ENCODE data around the gene CDH4.

CDH4 gene

DNA sequence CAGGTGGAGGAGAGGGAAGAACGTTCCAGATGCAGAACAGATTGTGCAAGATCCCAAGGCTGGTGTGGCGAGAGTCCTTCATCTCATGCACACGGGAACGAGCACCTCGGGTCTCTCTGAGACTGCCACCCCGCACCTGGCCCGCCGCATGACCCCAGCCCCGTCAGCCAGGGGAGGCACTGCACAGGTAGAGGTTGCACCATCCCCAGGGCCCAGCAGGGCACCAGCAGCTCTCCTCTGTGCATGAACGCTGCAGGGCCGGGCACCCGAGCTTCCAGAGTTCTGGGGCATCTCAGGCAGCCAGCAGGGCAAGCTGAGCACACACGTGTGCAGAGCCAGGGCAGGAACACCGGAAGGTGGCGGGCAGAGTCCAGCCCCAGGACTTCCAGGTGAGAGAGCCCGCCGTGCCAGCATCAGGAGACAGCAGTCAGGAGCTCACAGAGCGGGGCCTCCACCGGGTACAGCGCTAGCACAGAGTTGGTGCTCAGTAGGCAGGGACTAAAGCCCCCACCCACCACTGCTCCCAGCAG is 620.4 kb downstream of the CDH4 start:
- H3K9me3 Mint-ChIP-seq = no peaks in the 10 kb centered on the region
- H3K4me1 Mint-ChIP-seq (ENCODE audit: low read depth) = no peaks in the 10 kb centered on the region
- no peak overlapping the region for H3K27ac Mint-ChIP-seq
- no peaks in the 10 kb centered on the region for H3K27me3 Mint-ChIP-seq (ENCODE audit: low read depth)
- no peak for DNase-seq (ENCODE audit: low spot score)
- no peaks in the 10 kb centered on the region for H3K36me3 Mint-ChIP-seq (ENCODE audit: low read depth)
- no peak overlapping the region for H3K4me3 Mint-ChIP-seq

DNA sequence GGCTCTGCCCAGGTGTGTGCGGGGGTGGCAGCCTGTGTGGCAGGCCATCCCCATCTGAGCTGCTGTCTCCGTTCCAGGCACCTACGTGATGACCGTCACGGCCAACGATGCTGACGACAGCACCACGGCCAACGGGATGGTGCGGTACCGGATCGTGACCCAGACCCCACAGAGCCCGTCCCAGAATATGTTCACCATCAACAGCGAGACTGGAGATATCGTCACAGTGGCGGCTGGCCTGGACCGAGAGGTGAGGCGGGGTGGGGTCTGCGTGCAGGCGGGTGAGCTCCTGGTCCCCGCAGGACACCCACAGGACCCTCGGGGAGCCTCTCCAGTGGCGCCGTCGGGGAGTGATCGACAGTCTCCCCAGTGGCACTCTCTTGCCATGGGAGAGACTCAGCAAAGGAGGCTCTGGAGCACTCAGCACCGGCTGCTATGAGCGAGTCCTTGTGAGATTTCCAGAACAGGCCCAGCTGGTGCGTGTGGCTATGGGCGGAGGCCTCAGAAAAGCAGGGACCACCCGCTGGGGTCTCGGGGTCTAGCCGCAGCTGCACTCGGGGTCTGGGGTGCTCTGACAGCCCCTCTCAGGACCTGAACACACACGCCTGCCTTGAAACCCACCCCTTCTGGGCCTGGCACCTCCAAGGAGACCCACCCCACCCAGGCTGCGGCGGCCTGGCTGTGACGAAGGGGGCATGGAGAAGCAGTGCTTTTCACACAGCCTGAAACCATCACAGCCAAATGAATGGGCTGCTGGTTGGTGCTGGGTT is 621.8 kb downstream of the CDH4 start:
- no peak for DNase-seq (ENCODE audit: low spot score)
- H3K27ac Mint-ChIP-seq = no peak overlapping the region
- H3K9me3 Mint-ChIP-seq = no peaks in the 10 kb centered on the region
- no peak overlapping the region for H3K4me3 Mint-ChIP-seq
- H3K36me3 Mint-ChIP-seq (ENCODE audit: low read depth) = no peaks in the 10 kb centered on the region
- no peaks in the 10 kb centered on the region for H3K27me3 Mint-ChIP-seq (ENCODE audit: low read depth)
- H3K4me1 Mint-ChIP-seq (ENCODE audit: low read depth) = no peaks in the 10 kb centered on the region

DNA sequence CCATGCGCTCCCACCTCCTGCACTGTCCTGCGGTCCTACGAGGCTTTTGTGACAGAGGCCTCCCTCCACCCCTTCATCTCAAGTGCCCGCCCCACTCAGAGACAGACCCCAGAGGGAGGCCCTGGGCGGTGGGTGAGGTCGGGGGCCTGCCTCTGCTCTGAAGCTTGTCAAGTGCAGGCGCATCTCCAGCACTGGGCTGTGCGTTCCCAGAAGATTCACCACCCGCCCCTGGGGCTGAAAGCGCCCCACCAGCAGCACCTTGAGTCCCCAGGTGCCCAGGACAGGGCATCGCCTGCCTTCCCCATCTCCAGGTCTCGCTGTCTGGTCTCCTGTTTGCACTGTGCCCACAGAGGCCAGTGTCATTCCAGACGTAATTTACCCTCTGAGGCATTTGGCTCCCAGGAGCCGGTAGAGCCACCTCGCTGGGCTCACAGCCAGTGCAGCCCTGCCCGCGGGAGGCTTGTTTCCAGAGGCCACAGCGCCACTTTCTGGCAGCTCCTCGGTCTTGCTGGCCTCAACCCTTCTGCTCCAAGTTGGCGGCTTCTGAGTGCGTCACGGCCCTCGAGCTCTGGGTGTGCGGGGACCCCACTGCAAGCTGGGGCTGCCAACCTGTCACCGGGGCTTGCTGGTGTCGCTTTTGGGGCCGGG is 622.5 kb downstream of the CDH4 start:
- no peaks in the 10 kb centered on the region for H3K36me3 Mint-ChIP-seq (ENCODE audit: low read depth)
- H3K4me1 Mint-ChIP-seq (ENCODE audit: low read depth) = no peaks in the 10 kb centered on the region
- no peaks in the 10 kb centered on the region for H3K27me3 Mint-ChIP-seq (ENCODE audit: low read depth)
- H3K9me3 Mint-ChIP-seq = no peaks in the 10 kb centered on the region
- no peak overlapping the region for H3K27ac Mint-ChIP-seq
- DNase-seq (ENCODE audit: low spot score) = no peak
- no peak overlapping the region for H3K4me3 Mint-ChIP-seq

DNA sequence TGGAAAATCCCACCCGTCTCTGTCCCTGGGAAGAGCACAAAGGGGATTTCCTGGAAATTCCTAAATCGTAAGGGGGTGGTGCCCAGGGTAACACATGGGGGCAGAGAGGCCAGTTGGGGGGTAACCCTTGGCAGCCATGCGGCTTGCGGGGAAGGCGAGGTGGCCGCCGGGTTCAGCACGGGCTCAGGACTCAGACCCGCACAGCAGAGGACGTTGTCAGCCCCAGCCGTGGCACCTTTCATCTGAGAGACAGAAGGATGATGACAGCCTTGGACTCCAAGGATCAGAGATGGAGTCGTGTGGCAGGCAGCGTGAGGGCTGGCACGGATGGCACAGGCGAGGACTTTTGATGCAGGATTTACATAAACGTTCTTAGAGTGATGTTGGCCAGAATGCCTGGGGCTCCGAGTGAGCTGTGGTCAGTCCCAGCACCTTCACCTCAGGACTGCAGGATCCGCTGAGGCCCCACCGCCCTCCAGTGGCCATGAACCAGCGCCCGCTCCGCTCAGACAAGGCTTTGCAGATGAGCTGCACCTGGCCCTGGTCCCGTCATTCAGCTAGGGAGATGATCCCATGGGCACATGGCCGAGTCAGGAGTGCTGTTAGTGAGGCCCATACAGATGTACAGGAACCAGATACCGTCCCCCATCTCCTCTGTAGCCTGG is 623.3 kb downstream of the CDH4 start:
- Mint-ChIP-seq H3K27ac (no peak overlapping the region), H3K36me3 (ENCODE audit: low read depth) (no peaks in the 10 kb centered on the region), H3K4me3 (no peak overlapping the region), H3K27me3 (ENCODE audit: low read depth) (no peaks in the 10 kb centered on the region), H3K9me3 (no peaks in the 10 kb centered on the region), H3K4me1 (ENCODE audit: low read depth) (no peaks in the 10 kb centered on the region)
- no peak for DNase-seq (ENCODE audit: low spot score)

DNA sequence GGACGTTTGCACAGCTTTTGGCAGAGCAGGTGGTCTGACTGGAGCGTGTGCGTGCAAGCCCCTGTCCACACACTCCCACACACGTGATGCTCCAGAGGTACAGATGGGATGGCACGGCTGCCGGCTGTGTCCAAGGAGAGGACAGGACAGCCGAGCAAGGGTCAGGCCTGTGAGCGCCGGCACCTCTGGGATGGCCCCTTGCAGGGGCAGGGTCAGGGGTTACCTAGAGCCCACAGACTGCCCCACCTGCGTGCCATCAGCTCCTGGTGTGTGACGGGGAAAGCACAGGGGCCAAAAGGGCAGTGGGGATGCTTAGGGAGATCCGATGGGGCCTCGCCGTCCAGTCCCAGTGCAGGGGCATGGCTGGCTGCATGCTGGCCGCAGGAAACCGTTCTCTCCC is 623.9 kb downstream of the CDH4 start:
- H3K4me3 Mint-ChIP-seq = no peak overlapping the region
- no peak overlapping the region for H3K27ac Mint-ChIP-seq

DNA sequence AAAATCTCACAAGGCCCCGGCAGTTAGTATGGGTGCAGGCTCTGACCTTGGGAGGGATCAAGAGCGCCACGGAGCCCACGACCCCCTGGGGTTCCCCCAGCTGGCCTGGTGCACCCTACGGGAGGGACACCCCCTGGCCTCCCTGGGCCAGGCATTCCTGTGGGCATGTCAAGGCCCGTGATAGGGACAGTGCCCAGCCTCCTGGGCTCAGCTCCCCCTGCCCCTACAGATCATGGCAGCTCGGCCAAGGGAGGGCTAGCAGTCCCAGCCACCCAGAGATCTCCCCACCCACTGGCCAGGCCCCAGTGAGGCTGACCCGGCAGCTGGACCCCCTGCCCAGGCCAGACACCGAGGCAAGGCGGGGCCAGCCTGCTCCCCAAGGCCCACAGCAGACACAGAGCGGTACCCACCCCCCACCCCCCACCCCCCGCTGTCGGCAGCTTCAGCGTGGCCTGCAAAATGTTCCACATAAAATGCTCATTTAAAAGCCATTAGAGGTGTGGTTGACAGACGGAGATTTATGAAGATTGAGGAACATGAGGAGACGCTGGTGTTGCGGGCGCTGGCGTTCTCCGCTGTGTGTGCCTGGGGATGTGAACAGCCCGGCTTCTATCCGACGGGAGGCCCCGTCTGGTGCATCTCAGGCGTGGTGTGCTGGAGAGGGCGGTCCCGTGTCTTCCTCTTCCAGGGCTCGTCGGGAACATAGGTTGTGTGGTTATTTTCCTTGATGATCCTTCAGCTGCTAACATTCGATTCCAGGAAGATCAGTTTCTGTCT is 625.1 kb downstream of the CDH4 start:
- Mint-ChIP-seq H3K27ac (no peak overlapping the region), H3K27me3 (ENCODE audit: low read depth) (no peaks in the 10 kb centered on the region), H3K4me3 (no peak overlapping the region), H3K4me1 (ENCODE audit: low read depth) (no peaks in the 10 kb centered on the region), H3K36me3 (ENCODE audit: low read depth) (no peaks in the 10 kb centered on the region), H3K9me3 (no peaks in the 10 kb centered on the region)
- no peak for DNase-seq (ENCODE audit: low spot score)

More for the DNA sequence above, 623.9 kb downstream of the CDH4 start:
- Mint-ChIP-seq H3K4me1 (ENCODE audit: low read depth) (no peaks in the 10 kb centered on the region), H3K27me3 (ENCODE audit: low read depth) (no peaks in the 10 kb centered on the region), H3K36me3 (ENCODE audit: low read depth) (no peaks in the 10 kb centered on the region), H3K9me3 (no peaks in the 10 kb centered on the region)
- DNase-seq (ENCODE audit: low spot score) = no peak

DNA sequence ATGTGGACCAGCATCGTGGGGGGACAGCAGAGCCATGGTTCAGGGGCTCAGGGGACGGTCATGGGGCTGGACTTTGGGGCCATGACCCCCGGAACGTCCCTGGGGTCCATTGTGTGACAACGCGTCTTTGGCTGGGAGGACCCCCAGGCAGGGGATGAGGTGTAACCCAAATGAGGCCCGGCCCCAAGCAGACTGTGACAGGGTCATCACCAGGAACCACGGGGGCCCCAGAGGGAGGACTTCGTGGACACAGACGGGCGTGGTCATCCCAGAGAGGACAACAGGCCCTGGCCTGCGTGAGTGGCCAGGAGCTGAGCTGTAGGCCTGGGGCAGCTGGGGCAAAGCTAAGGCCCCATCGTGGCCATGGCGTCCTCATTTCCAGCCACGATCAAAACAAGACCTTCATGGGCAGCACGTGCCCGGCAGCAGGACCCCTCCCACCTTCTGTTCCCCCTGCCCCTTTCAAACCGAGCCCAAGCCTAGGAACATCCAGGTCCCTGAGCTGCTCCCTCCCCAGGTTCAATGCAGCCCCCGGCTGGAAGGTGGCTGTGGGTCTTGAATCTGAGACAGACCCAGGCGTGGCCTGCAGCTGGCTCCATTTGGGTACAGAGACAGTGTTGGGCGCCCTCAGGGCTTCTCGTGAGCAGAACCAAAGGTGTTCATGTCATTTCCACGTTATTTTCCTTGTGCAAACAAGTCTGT is 625.9 kb downstream of the CDH4 start:
- no peak overlapping the region for H3K27ac Mint-ChIP-seq
- DNase-seq (ENCODE audit: low spot score) = no peak
- H3K9me3 Mint-ChIP-seq = no peaks in the 10 kb centered on the region
- no peak overlapping the region for H3K4me3 Mint-ChIP-seq
- H3K36me3 Mint-ChIP-seq (ENCODE audit: low read depth) = no peaks in the 10 kb centered on the region
- no peaks in the 10 kb centered on the region for H3K27me3 Mint-ChIP-seq (ENCODE audit: low read depth)
- H3K4me1 Mint-ChIP-seq (ENCODE audit: low read depth) = no peaks in the 10 kb centered on the region

DNA sequence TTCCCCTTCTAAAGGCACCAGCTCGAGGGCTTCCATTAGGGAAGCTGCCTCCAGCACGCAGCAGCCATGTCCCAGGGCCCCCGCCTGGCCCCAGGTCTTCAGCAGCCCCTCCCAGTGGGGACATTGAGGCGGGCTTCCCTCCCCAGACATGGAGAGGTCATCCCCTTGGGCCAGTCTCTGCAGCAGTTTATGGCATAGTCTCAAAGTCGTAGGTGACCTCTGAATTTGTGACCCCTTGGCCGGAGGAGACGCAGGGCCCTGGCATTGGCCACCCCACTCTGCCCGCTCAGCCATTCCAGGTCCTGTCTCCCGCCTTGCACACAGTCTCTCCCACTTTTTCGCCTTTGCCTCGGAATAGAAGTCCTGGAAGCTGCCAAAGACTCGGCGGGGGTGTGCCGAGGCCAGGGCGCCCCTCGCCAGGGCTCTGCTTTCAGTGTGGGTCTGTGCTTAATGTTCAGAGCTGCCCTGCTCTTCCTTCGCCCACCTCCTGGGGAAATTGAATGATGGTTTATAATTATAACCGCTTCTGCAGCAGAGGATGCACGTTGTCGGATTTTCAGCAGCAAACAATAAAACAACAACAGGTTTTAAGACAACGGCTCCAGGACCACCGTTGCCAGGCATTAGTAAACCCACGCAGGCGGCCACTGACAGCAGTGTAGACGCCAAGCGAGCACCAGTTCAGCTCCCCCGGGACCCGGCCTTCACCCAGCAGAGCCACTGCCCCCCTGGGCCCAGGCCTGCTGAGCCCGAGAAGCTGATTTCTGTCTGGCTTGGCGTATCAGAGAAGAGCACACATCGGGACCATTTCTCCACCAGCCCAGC is 626.6 kb downstream of the CDH4 start:
- H3K9me3 Mint-ChIP-seq = no peaks in the 10 kb centered on the region
- no peaks in the 10 kb centered on the region for H3K4me1 Mint-ChIP-seq (ENCODE audit: low read depth)
- H3K27me3 Mint-ChIP-seq (ENCODE audit: low read depth) = no peaks in the 10 kb centered on the region
- no peaks in the 10 kb centered on the region for H3K36me3 Mint-ChIP-seq (ENCODE audit: low read depth)
- DNase-seq (ENCODE audit: low spot score) = no peak
- H3K27ac Mint-ChIP-seq = no peak overlapping the region
- H3K4me3 Mint-ChIP-seq = no peak overlapping the region

DNA sequence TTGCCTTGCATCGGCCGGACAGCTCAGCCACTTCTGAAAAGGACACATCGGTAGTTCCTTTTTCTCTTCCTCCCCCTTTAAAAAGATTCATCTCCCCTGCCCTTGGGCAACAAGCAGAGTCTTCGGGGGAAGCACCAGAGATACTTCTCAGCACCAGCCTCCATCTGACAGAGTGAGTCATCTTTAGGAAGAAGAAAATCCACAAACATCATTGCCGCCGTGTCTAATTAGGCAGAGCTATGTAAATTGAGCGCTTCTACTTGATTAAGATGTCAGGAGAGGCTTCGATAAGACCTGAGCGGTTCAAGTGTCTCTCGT is 627.2 kb downstream of the CDH4 start:
- Mint-ChIP-seq H3K4me1 (ENCODE audit: low read depth) (no peaks in the 10 kb centered on the region), H3K27ac (no peak overlapping the region)

DNA sequence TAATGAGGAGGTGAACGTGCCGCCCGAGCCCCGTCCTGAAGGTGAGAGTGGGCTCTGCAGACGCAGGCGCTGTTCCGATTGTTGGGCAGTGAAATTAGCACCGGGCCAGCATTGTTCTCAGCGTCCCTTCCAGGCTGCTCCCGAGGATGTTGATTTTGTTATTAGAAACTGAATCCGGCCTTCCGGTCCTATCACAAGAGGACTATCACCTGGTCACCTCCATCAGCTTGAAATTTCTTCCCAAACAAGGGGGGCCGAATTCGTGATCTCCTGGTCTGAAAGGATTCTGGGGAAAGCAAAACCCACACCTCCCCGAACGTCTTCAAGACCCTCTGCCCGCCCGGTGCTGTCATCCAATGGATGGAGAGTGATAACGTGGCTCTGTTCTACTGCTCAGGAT is 627.6 kb downstream of the CDH4 start:
- DNase-seq (ENCODE audit: low spot score) = no peak
- Mint-ChIP-seq H3K4me1 (ENCODE audit: low read depth) (no peaks in the 10 kb centered on the region), H3K27ac (no peak overlapping the region), H3K27me3 (ENCODE audit: low read depth) (no peaks in the 10 kb centered on the region), H3K9me3 (no peaks in the 10 kb centered on the region), H3K4me3 (no peak overlapping the region), H3K36me3 (ENCODE audit: low read depth) (no peaks in the 10 kb centered on the region)

More for the DNA sequence above, 627.2 kb downstream of the CDH4 start:
- Mint-ChIP-seq H3K36me3 (ENCODE audit: low read depth) (no peaks in the 10 kb centered on the region), H3K4me3 (no peak overlapping the region), H3K9me3 (no peaks in the 10 kb centered on the region), H3K27me3 (ENCODE audit: low read depth) (no peaks in the 10 kb centered on the region)
- DNase-seq (ENCODE audit: low spot score) = no peak

DNA sequence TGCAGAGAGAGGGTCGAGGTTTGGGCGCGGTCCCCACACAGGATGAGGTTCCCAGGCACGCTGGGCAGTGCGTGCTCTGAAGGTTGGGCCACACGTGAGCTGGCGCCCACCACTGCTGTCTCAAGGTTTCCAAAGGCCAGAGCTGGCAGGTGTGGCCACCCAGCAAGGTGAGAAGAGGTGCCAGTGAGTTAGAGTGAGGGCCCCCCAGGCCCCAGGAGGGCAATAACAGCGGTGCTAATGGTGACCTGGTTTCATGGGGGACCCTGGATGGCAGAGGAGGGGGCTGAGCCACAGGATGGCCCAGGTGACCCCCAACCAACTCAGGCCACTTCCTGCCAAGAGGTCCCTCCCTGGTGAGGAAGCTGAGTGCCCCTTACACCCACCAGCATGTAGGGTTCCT is 628.6 kb downstream of the CDH4 start:
- Mint-ChIP-seq H3K9me3 (no peaks in the 10 kb centered on the region), H3K36me3 (ENCODE audit: low read depth) (no peaks in the 10 kb centered on the region), H3K27ac (no peak overlapping the region)

DNA sequence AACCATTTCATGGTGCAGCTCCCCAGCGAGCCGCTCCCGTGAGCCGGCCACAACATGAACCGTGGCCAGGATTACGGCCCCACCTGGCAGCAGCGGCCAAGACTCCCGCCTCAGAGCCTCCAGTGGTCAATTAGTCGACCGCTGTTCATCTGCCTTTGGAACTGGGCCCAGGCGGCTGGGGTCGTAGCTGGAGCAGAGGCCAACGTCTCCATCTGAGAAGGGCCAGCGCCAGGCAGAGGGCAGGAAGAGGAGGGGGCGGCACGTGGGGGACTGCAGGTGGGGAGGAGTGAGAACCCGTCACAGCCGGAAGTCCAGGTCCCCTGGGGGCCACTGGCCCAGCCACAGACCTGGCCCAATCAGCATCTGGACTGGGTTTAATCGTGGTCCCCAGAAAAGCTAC is 629.4 kb downstream of the CDH4 start:
- DNase-seq (ENCODE audit: low spot score) = no peak
- Mint-ChIP-seq H3K4me3 (no peak overlapping the region), H3K36me3 (ENCODE audit: low read depth) (no peaks in the 10 kb centered on the region), H3K9me3 (no peaks in the 10 kb centered on the region), H3K27me3 (ENCODE audit: low read depth) (no peaks in the 10 kb centered on the region), H3K4me1 (ENCODE audit: low read depth) (no peaks in the 10 kb centered on the region), H3K27ac (no peak overlapping the region)

More for the DNA sequence above, 628.6 kb downstream of the CDH4 start:
- no peaks in the 10 kb centered on the region for H3K4me1 Mint-ChIP-seq (ENCODE audit: low read depth)
- no peak overlapping the region for H3K4me3 Mint-ChIP-seq
- H3K27me3 Mint-ChIP-seq (ENCODE audit: low read depth) = no peaks in the 10 kb centered on the region
- DNase-seq (ENCODE audit: low spot score) = no peak

DNA sequence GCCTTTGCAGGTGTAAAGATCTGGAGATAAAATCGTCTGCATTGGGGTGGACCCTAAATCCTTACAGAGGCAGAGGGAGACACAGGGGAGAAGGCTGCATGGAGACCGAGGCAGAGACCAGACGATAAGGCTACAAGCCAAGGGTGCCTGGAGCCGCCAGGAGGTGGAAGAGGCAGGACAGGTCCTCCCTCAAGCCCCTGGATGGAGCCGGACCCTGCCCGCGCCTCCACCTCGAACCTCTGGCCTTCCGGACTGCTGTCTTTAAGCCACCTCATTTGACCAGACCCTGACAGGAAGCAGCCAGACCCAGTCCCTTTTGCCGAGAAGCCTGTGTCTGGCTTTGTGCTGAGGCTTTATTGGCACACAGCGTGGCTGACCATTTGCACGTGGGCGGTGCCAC is 629.8 kb downstream of the CDH4 start:
- no peaks in the 10 kb centered on the region for H3K36me3 Mint-ChIP-seq (ENCODE audit: low read depth)
- no peaks in the 10 kb centered on the region for H3K4me1 Mint-ChIP-seq (ENCODE audit: low read depth)
- H3K27me3 Mint-ChIP-seq (ENCODE audit: low read depth) = no peaks in the 10 kb centered on the region
- H3K27ac Mint-ChIP-seq = no peak overlapping the region
- H3K9me3 Mint-ChIP-seq = no peaks in the 10 kb centered on the region
- no peak for DNase-seq (ENCODE audit: low spot score)
- no peak overlapping the region for H3K4me3 Mint-ChIP-seq
